ENCODE data around the gene SPEM3.
"Not testable (repeated sequence)": the region's sequence is repeated elsewhere in the genome, so short reads cannot be mapped to it uniquely, and the experiment has no call there.

Gene SPEM3

GRCh38 chr17:7443499-7444485 lies 15.1 kb downstream of the SPEM3 start:
- no peak for DNase-seq

GRCh38 chr17:7444682-7445618 lies 16.3 kb downstream of the SPEM3 start, which contains the start of gene CHRNB1:
Gene CHRNB1 (plus strand): TSS chr17:7445061. CDS start chr17:7445128, 67 bp downstream.
- DNase-seq: peak; percentile 24

GRCh38 chr17:7445619-7445968 lies 16.9 kb downstream of the SPEM3 start:
- DNase-seq: peak; percentile 57

- DNase-seq: no peak
These were observed 19.8 kb downstream of the SPEM3 start for GRCh38 chr17:7448461-7448860.

GRCh38 chr17:7459961-7460545 lies 31.4 kb downstream of the SPEM3 start:
- DNase-seq: no peak

- DNase-seq: no peak
These were observed 32.4 kb downstream of the SPEM3 start for GRCh38 chr17:7460850-7461660.

- DNase-seq: no peak
These were observed 34.1 kb downstream of the SPEM3 start for GRCh38 chr17:7462474-7463371.

- no peak for DNase-seq
These were observed 34.8 kb downstream of the SPEM3 start for GRCh38 chr17:7463372-7463846.

GRCh38 chr17:7464081-7464480 lies 35.4 kb downstream of the SPEM3 start:
- no peak for DNase-seq

- no peak for DNase-seq
These were observed 37.1 kb downstream of the SPEM3 start for GRCh38 chr17:7465597-7466275.

GRCh38 chr17:7466318-7466638 lies 37.6 kb downstream of the SPEM3 start:
- no peak for DNase-seq

GRCh38 chr17:7466639-7467341 lies 38.1 kb downstream of the SPEM3 start:
- no peak for DNase-seq

- no peak for DNase-seq
These were observed 38.8 kb downstream of the SPEM3 start for GRCh38 chr17:7467498-7467897.

- no peak for DNase-seq
These were observed 39.6 kb downstream of the SPEM3 start for GRCh38 chr17:7468290-7468689.

- DNase-seq: no peak
These were observed 40.2 kb downstream of the SPEM3 start for GRCh38 chr17:7468804-7469389.

- not testable (repeated sequence) for DNase-seq
These were observed 41.2 kb downstream of the SPEM3 start for GRCh38 chr17:7469843-7470242.

- not testable (repeated sequence) for DNase-seq
These were observed 41.9 kb downstream of the SPEM3 start for GRCh38 chr17:7470457-7470973.

- DNase-seq: no peak
These were observed 43.1 kb downstream of the SPEM3 start for GRCh38 chr17:7471729-7472128.

GRCh38 chr17:7474767-7475166 lies 46.1 kb downstream of the SPEM3 start:
- DNase-seq: not testable (repeated sequence)

Measured in CD4-positive, alpha-beta T cell treated with Interleukin-17A for 4 hours (primary cell).